ENCODE results near the gene PFDN1. TPM values are rescaled to one million over a fixed set of nuclear protein-coding genes. Genes with fewer than 3 reads are reported as not detected.

Gene PFDN1
- total RNA-seq, 3 donors from 2014 or later (not counting 1 experiment from before 2014, with no cell fraction given), result 28.0 to 39.1 (median 37.6) TPM

GRCh38 chr5:140225396-140225795 is 77.5 kb downstream of the PFDN1 start:
- Histone ChIP-seq H3K4me1 (ENCODE audit: control insufficient read depth, insufficient read depth, low read length) (no peaks in the 10 kb centered on the region), H3K9me3 (ENCODE audit: control insufficient read depth, insufficient read depth, low read length) (no peaks in the 10 kb centered on the region), H3K27me3 (ENCODE audit: control insufficient read depth, insufficient read depth, low read length) (no peaks in the 10 kb centered on the region), H3K27ac (ENCODE audit: low read length) (no peak overlapping the region), H3K36me3 (ENCODE audit: control insufficient read depth, insufficient read depth, low read length) (no peaks in the 10 kb centered on the region), H3K4me3 (ENCODE audit: low read length) (no peak overlapping the region)
- H3K9me3 Mint-ChIP-seq, result no peaks in the 10 kb centered on the region
- no peak for DNase-seq
- ATAC-seq, result no peak
- H3K4me3 Mint-ChIP-seq, result no peak overlapping the region
- intact Hi-C loops (cut with micrococcal nuclease), result no loop called here
- peaks cover 0 to 5% of the 10 kb centered on the region in 2 donors for H3K4me1 Mint-ChIP-seq
- no peak overlapping the region for H3K27ac Mint-ChIP-seq
- no peak for TF ChIP-seq CTCF (IDR thresholded peaks at IDR 0.05)
- WGBS (ENCODE audit: insufficient coverage), result 92% methylated on average over 3 of the region's 3 CpGs
- H3K36me3 Mint-ChIP-seq, result no peaks in the 10 kb centered on the region
- peaks cover 0 to 6% of the 10 kb centered on the region in 2 donors for H3K27me3 Mint-ChIP-seq (ENCODE audit: low read depth in 2 of 2)

- Histone ChIP-seq H3K4me3 (ENCODE audit: low read length) (no peak overlapping the region), H3K9me3 (ENCODE audit: control insufficient read depth, insufficient read depth, low read length) (no peaks in the 10 kb centered on the region), H3K4me1 (ENCODE audit: control insufficient read depth, insufficient read depth, low read length) (no peaks in the 10 kb centered on the region), H3K36me3 (ENCODE audit: control insufficient read depth, insufficient read depth, low read length) (no peaks in the 10 kb centered on the region), H3K27ac (ENCODE audit: low read length) (no peak overlapping the region), H3K27me3 (ENCODE audit: control insufficient read depth, insufficient read depth, low read length) (no peaks in the 10 kb centered on the region)
- Mint-ChIP-seq H3K27ac (no peak overlapping the region), H3K4me1 (peaks cover 0 to 5% of the 10 kb centered on the region in 2 donors), H3K36me3 (no peaks in the 10 kb centered on the region), H3K27me3 (ENCODE audit: low read depth in 2 of 2) (peaks cover 0 to 6% of the 10 kb centered on the region in 2 donors), H3K4me3 (no peak overlapping the region), H3K9me3 (no peaks in the 10 kb centered on the region)
- intact Hi-C loops (cut with micrococcal nuclease), result no loop called here
- DNase-seq (no peak), ATAC-seq (no peak)
- WGBS (ENCODE audit: insufficient coverage), result 80% methylated on average over 3 of the region's 3 CpGs
- TF ChIP-seq CTCF (IDR thresholded peaks at IDR 0.05), result no peak
Observed at GRCh38 chr5:140224658-140225057, 78.2 kb downstream of the PFDN1 start.

GRCh38 chr5:140223567-140223966 is 79.3 kb downstream of the PFDN1 start:
- Mint-ChIP-seq H3K27me3 (ENCODE audit: low read depth in 2 of 2) (peaks cover 0 to 6% of the 10 kb centered on the region in 2 donors), H3K9me3 (no peaks in the 10 kb centered on the region), H3K4me3 (no peak overlapping the region), H3K27ac (no peak overlapping the region), H3K4me1 (no peaks in the 10 kb centered on the region), H3K36me3 (no peaks in the 10 kb centered on the region)
- no peaks in the 10 kb centered on the region for H3K36me3 ChIP-seq (ENCODE audit: control insufficient read depth, insufficient read depth, low read length)
- ATAC-seq, result no peak
- H3K27me3 ChIP-seq (ENCODE audit: control insufficient read depth, insufficient read depth, low read length), result no peaks in the 10 kb centered on the region
- intact Hi-C loops (cut with micrococcal nuclease), result no loop called here
- DNase-seq, result no peak
- no peaks in the 10 kb centered on the region for H3K9me3 ChIP-seq (ENCODE audit: control insufficient read depth, insufficient read depth, low read length)
- 87% methylated on average over 3 of the region's 3 CpGs for WGBS (ENCODE audit: insufficient coverage)
- no peaks in the 10 kb centered on the region for H3K4me1 ChIP-seq (ENCODE audit: control insufficient read depth, insufficient read depth, low read length)
- no peak overlapping the region for H3K27ac ChIP-seq (ENCODE audit: low read length)
- TF ChIP-seq CTCF (IDR thresholded peaks at IDR 0.05), result no peak
- no peak overlapping the region for H3K4me3 ChIP-seq (ENCODE audit: low read length)

GRCh38 chr5:140222416-140222815 is 80.5 kb downstream of the PFDN1 start:
- Mint-ChIP-seq H3K4me1 (no peaks in the 10 kb centered on the region), H3K36me3 (no peaks in the 10 kb centered on the region), H3K4me3 (no peak overlapping the region), H3K27me3 (ENCODE audit: low read depth in 2 of 2) (peaks cover 5 to 6% of the 10 kb centered on the region in 2 donors), H3K9me3 (no peaks in the 10 kb centered on the region), H3K27ac (no peak overlapping the region)
- TF ChIP-seq CTCF (IDR thresholded peaks at IDR 0.05), result no peak
- H3K27me3 ChIP-seq (ENCODE audit: control insufficient read depth, insufficient read depth, low read length), result no peaks in the 10 kb centered on the region
- no peak for ATAC-seq
- H3K27ac ChIP-seq (ENCODE audit: low read length), result no peak overlapping the region
- 92% methylated on average over 1 of the region's 1 CpG for WGBS (ENCODE audit: insufficient coverage)
- H3K4me3 ChIP-seq (ENCODE audit: low read length), result no peak overlapping the region
- intact Hi-C loops (cut with micrococcal nuclease), result no loop called here
- no peaks in the 10 kb centered on the region for H3K36me3 ChIP-seq (ENCODE audit: control insufficient read depth, insufficient read depth, low read length)
- H3K4me1 ChIP-seq (ENCODE audit: control insufficient read depth, insufficient read depth, low read length), result no peaks in the 10 kb centered on the region
- DNase-seq, result no peak
- H3K9me3 ChIP-seq (ENCODE audit: control insufficient read depth, insufficient read depth, low read length), result no peaks in the 10 kb centered on the region
